ENCODE data around the gene MIA3. TPM values are rescaled to one million over a fixed set of nuclear protein-coding genes. Genes with fewer than 3 reads are reported as not detected.

The MIA3 gene
- total and polyA plus RNA-seq, 2 experiments from 2014 or later, result 31.9 to 34.8 TPM

DNA sequence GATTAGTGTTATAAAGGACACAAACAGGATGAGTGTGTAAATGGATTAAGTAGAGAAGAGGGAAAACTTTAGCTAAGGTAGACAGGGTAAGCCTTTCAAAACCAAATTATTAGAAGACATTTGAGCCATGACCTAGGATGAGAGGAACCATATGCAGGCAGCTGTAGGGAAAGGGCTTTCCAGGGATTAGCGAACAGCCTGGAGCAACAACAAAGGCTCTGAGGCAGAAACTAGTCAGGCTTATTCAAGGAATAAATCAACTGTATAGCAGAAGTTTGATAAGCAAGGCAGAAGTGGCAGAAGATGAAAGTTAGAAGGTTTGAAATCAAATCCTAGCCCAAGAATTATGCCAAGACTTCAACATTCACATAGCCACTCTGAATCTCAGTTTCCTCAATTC lies 73.1 kb downstream of the MIA3 start:
- no peak overlapping the region for H3K4me2 ChIP-seq
- H3K79me2 ChIP-seq, result peaks cover 4% of the 10 kb centered on the region
- no peaks in the 10 kb centered on the region for H3K27me3 ChIP-seq
- H3K9me2 ChIP-seq (replicated peaks; ENCODE audit: insufficient read depth), result no peaks in the 10 kb centered on the region
- H2AFZ ChIP-seq, result no peak overlapping the region
- DNase-seq (ENCODE audit: low spot score), result no peak
- no peaks in the 10 kb centered on the region for H3K4me1 ChIP-seq (ENCODE audit: insufficient read depth)
- no peaks in the 10 kb centered on the region for H4K20me1 ChIP-seq (ENCODE audit: insufficient read depth, poor library complexity, severe bottlenecking)
- 79% methylated on average over 1 of the region's 1 CpG for WGBS (ENCODE audit: low lambda C conversion rate, missing lambda C conversion rate)
- no peak overlapping the region for H3K4me3 ChIP-seq
- H3K27ac ChIP-seq, result no peak overlapping the region
- TF ChIP-seq CTCF (IDR thresholded peaks at IDR 0.05; ENCODE audit: poor library complexity) (no peak), EZH2phosphoT487 (IDR thresholded peaks at IDR 0.05; ENCODE audit: low read depth, severe bottlenecking, unreplicated experiment) (no peak), EZH2 (IDR thresholded peaks at IDR 0.05; ENCODE audit: borderline replicate concordance) (no peak)
- H3K36me3 ChIP-seq (replicated peaks; ENCODE audit: insufficient read depth, low read depth), result no peaks in the 10 kb centered on the region
- no peaks in the 10 kb centered on the region for H3K9me3 ChIP-seq (ENCODE audit: low read depth)

DNA sequence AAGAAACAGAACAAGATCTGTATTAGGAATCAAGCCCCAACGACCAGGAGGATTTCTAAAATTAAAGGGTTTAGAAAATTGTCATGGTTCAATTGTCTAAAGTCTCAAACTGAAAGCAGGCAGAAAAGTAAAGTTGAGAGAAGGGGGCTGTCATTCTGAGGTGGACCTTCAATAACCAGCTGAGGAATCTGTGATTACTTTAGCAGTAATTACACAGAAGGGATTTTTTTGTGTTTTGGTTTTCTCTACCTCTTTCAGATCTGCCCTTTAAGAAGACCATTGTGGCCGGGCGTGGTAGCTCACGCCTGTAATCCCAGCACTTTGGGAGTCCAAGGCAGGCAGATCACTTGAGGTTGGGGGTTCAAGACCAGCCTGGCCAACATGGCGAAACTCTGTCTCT lies 77.0 kb downstream of the MIA3 start:
- no peak overlapping the region for H3K4me2 ChIP-seq
- H3K9me3 ChIP-seq (ENCODE audit: low read depth), result no peaks in the 10 kb centered on the region
- H2AFZ ChIP-seq, result no peak overlapping the region
- H3K27ac ChIP-seq, result no peak overlapping the region
- no peaks in the 10 kb centered on the region for H3K27me3 ChIP-seq
- no peaks in the 10 kb centered on the region for H3K9me2 ChIP-seq (replicated peaks; ENCODE audit: insufficient read depth)
- DNase-seq (ENCODE audit: low spot score), result no peak
- H3K36me3 ChIP-seq (replicated peaks; ENCODE audit: insufficient read depth, low read depth), result no peaks in the 10 kb centered on the region
- H3K4me3 ChIP-seq, result no peak overlapping the region
- WGBS (ENCODE audit: low lambda C conversion rate, missing lambda C conversion rate), result 87% methylated on average over 5 of the region's 5 CpGs
- no peak for TF ChIP-seq EZH2phosphoT487 (IDR thresholded peaks at IDR 0.05; ENCODE audit: low read depth, severe bottlenecking, unreplicated experiment)
- no peaks in the 10 kb centered on the region for H3K4me1 ChIP-seq (ENCODE audit: insufficient read depth)
- peaks cover 8% of the 10 kb centered on the region for H3K79me2 ChIP-seq
- H4K20me1 ChIP-seq (ENCODE audit: insufficient read depth, poor library complexity, severe bottlenecking), result no peaks in the 10 kb centered on the region

DNA sequence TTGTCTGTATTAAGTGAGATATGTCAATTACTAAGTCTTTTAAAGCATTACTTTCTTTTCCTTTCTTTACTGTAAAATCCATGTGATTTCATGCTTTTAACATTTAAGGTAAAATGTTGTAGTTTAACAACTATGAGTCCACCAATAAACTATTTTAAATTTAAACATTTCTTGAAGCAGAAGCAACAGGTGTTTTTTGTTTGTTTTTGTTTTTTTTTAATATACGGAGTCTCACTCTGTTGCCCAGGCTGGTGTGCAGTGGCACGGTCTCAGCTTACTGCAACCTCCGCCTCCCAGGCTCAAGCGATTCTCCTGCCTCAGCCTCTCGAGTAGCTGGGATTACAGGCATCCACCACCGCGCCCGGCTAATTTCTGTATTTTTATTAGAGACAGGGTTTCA lies 78.8 kb downstream of the MIA3 start:
- Histone ChIP-seq H4K20me1 (ENCODE audit: insufficient read depth, poor library complexity, severe bottlenecking) (no peaks in the 10 kb centered on the region), H3K4me3 (no peak overlapping the region), H3K79me2 (peaks cover 8% of the 10 kb centered on the region), H3K9me3 (ENCODE audit: low read depth) (no peaks in the 10 kb centered on the region), H3K9me2 (replicated peaks; ENCODE audit: insufficient read depth) (no peaks in the 10 kb centered on the region), H3K4me2 (no peak overlapping the region), H2AFZ (no peak overlapping the region), H3K36me3 (replicated peaks; ENCODE audit: insufficient read depth, low read depth) (no peaks in the 10 kb centered on the region), H3K4me1 (ENCODE audit: insufficient read depth) (no peaks in the 10 kb centered on the region), H3K27ac (no peak overlapping the region), H3K27me3 (no peaks in the 10 kb centered on the region)
- WGBS (ENCODE audit: low lambda C conversion rate, missing lambda C conversion rate), result 97% methylated on average over 8 of the region's 8 CpGs
- no peak for DNase-seq (ENCODE audit: low spot score)
- no peak for TF ChIP-seq EZH2 (IDR thresholded peaks at IDR 0.05; ENCODE audit: borderline replicate concordance)
- TF ChIP-seq EZH2phosphoT487 (IDR thresholded peaks at IDR 0.05; ENCODE audit: low read depth, severe bottlenecking, unreplicated experiment), result no peak
- TF ChIP-seq CTCF (IDR thresholded peaks at IDR 0.05; ENCODE audit: poor library complexity), result no peak

- TF ChIP-seq EZH2phosphoT487 (IDR thresholded peaks at IDR 0.05; ENCODE audit: low read depth, severe bottlenecking, unreplicated experiment), result no peak
- no peak for TF ChIP-seq EZH2 (IDR thresholded peaks at IDR 0.05; ENCODE audit: borderline replicate concordance)
- TF ChIP-seq CTCF (IDR thresholded peaks at IDR 0.05; ENCODE audit: poor library complexity), result no peak
- Histone ChIP-seq H3K27ac (no peak overlapping the region), H3K9me2 (replicated peaks; ENCODE audit: insufficient read depth) (no peaks in the 10 kb centered on the region), H3K36me3 (replicated peaks; ENCODE audit: insufficient read depth, low read depth) (no peaks in the 10 kb centered on the region), H3K4me3 (no peak overlapping the region), H3K4me2 (no peak overlapping the region), H3K27me3 (no peaks in the 10 kb centered on the region), H3K4me1 (ENCODE audit: insufficient read depth) (no peaks in the 10 kb centered on the region), H3K79me2 (peaks cover 8% of the 10 kb centered on the region), H4K20me1 (ENCODE audit: insufficient read depth, poor library complexity, severe bottlenecking) (no peaks in the 10 kb centered on the region), H2AFZ (no peak overlapping the region), H3K9me3 (ENCODE audit: low read depth) (no peaks in the 10 kb centered on the region)
- WGBS (ENCODE audit: low lambda C conversion rate, missing lambda C conversion rate), result 99% methylated on average over 2 of the region's 2 CpGs
- no peak for DNase-seq (ENCODE audit: low spot score)
Measured at GRCh38 chr1:222697203-222697602, 79.3 kb downstream of the MIA3 start.
